ENCODE measurements around the gene PRR14.
A peak's percentile ranks its signal among the peaks of the same experiment; 100 is the strongest.
"Not testable (repeated sequence)": the region's sequence is repeated elsewhere in the genome, so short reads cannot be mapped to it uniquely, and the experiment has no call there.

PRR14 gene

DNA sequence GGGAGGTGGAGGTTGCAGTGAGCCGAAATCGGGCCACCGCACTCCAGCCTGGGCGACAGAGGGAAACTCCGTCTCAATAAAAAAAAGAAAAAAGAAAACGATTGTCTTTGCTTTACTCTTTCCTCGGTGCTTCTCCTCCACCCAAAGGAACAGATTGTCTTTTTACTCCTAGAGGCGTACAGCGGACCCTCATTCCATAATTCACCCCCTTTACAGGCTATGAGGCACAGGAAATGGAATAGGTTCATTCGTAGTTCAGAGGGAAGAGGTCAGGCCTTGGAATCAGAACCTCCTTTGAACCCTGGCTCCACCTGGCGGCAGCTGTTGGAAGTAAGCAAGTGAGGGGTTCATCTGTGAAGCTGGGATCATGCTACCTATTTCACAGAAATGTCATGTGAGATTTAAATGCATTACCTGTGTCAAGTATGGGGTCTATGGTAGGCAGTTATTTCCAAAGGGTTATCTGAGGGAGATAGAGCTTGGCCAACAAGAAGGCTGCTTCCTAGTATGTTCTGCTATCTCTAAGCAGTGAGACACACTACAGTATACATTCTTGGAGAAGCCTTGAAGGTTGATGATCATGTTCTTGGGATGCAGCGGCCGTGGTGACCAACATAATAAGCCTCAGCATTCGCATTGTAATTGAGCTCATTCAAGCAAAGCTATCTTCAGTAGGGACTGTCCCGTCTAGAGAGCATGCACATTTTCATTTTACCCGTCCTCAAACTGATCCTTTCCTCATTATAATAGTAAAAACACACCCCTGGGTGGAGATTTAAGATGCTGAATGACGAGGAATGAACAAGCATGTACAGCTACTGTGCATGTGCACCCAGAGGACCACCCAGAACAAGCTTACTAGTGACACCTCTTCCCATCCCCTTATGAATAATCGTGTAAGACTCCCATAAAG lies 21.9 kb upstream of the PRR14 start:
- peak; percentile 83 to 91 (median 85) for DNase-seq (ENCODE audit: low read depth in 4 of 4, low spot score in 1 of 4)

DNA sequence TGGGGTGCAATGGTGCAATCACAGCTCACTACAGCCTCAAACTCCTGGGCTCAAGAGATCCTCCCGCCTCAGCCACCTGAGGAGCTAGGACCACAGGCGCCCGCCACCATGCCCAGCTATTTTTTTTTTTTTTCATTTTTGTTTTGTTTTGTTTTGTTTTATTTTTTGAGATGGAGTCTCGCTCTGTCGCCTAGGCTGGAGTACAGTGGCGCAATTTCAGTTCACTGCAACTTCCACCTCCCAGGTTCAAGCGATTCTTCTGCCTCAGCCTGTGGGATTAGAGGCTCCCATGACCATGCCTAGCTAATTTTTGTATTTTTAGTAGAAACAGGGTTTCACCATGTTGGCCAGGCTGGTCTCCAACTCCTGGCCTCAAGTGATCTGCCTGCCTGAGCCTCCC lies 18.3 kb upstream of the PRR14 start:
- not testable (repeated sequence) for DNase-seq (ENCODE audit: low read depth in 4 of 4, low spot score in 1 of 4)

DNA sequence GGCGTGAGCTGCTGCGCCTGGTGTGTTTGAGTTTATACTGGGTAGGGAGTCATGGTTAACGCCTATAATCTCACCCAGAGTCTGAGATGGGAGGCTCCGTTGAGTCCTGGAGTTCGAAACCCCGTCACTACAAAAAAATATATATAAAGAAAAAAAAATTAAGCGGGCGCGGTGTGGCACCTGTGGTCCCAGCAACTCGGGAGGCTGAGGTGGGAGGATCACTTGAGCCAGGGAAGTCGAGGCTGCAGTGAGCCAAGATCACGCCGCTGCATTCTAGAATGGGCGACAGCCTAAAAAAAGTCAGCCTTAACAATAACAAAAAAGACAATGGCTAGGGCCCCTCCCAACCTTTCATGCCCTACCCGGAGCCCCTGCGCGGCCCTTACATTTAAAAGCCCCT lies 17.2 kb upstream of the PRR14 start:
- DNase-seq (ENCODE audit: low read depth in 4 of 4, low spot score in 1 of 4), result no peak

DNA sequence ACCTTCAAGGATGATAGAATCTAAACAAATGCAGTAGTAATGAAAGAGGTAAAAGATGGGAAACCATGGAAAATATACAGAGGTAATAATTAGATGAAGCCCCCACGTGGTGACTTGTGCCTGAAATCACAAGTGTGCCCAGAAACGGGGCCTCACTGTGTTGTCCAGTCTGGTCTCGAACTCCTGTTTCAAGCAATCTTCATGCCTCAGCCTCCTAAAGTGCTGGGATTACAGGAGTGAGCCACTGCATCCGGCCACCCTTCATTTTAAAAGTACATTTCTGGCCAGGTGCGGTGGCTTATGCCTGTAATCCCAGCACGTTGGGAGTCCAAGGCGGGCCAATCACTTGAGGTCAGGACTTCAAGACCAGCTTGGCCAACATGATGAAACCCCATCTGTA lies 14.2 kb upstream of the PRR14 start:
- no peak for DNase-seq (ENCODE audit: low read depth in 4 of 4, low spot score in 1 of 4)

DNA sequence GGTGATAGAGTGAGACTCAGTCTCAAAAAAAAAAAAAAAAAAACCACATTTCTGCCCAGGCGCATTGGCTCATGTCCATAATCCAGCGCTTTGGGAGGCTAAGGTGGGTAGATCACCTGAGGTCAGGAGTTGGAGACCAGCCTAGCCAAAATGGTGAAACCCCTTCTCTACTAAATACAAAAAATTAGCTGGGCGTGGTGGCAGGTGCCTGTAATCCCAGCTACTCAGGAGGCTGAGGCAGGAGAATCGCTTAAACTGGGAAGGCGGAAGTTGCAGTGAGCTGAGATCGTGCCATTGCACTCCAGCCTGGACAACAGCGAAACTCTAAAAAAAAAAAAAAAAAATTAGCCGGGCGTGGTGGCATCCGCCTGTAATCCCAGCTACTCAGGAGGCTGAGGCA lies 13.6 kb upstream of the PRR14 start:
- DNase-seq (ENCODE audit: low read depth in 4 of 4, low spot score in 1 of 4), result not testable (repeated sequence)

DNA sequence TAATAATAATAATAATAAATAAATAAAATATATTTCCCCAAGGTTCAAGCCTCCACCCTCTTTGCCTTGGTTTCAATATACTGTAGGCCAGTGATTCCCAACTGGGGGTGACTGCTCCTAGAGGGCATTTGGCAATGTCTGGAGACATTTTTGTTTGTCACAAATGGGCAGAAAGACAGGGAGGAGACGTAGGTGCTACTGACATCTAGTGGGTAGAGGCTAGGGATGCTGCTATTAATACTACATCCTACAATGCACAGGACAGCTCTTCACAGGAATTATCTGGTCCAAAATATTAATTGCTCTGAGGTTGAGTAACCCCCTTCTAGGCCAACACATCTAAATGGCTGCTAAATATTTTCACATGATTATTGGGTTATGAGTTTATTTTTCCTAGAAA lies 12.8 kb upstream of the PRR14 start:
- DNase-seq (ENCODE audit: low read depth in 4 of 4, low spot score in 1 of 4), result no peak

DNA sequence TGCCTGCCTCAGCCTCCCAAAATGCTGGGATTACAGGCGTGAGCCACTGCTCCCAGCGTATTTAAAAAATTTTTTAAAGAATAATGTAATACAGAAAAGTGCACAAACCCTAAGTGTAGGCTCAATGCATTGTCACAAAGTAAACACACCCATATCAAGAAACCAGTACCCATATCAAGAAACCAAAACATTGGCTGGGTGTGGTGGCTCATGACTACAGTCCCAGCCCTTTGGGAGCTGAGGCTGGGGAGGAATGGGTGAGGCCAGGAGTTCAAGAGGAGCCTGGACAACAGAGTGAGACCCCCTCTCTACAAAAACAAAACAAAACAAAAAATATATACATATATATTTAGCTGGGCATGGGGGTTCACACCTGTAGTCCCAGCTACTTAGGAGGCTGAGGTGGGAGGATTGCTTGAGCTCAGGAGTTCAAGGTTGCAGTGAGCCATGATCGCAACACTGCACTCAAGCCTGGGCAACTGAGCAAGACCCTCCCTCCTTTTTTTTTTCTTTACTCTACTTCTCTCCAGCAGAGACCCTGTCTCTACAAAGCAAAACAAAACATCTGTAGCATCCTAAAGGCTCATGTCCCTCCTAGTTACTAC lies 9.3 kb upstream of the PRR14 start:
- DNase-seq (ENCODE audit: low read depth in 4 of 4, low spot score in 1 of 4), result no peak

DNA sequence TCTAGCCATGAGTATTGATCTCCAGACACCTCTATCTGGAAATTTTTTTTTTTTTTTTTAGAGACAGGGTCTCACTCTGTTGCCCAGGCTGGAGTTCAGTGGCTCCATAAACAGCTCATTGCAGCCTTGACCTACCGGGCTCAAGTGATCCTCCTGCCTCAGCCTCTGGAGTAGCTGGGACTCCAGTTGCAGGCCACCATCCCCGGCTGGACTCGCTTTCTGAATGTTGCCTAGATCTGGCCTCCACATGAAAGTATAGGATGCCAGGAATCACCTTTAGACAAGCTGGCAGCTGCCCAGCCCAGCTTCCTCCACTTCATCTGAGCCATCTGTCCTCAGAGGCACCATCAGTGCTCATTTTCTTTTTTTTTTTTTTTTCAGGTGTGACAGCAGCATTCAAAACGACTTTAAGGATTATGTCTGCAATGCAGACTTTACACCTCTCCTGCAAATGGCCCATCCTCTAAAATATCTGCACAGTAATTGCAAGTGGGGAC lies 6.4 kb upstream of the PRR14 start:
- DNase-seq (ENCODE audit: low read depth in 4 of 4, low spot score in 1 of 4), result no peak

DNA sequence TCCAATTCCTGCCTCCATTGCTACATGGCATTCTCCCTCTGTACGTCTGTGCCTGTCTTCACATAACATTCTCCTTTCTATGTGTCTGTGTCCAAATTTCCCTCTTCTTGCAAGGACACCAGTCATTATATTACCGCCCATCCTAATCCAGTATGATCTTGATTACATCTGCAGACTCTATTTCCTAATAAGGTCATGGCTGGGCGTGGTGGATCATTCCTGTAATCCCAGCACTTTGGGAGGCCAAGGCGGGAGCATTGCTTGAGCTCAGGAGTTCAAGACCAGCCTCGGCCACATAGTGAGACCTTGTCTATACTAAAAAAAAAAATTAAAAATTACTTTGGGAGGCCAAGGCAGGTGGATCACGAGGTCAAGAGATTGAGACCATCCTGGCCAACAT lies 5.0 kb upstream of the PRR14 start:
- no peak for DNase-seq (ENCODE audit: low read depth in 4 of 4, low spot score in 1 of 4)

DNA sequence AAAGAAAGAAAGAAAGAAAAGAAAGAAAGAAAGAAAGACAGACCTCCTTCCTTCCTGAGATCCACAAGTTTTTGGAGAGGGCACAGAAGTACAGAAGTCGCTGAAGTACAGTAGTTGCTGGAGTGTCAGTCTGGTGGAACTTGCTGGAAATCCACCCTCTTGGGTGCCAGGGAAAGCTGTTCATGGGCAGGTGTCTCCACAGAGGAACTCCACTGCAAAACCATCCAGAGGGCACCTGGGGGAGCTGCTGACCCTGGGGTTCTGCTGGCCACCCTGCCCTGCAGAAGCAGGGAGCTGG lies 3.5 kb upstream of the PRR14 start:
- no peak for DNase-seq (ENCODE audit: low read depth in 4 of 4, low spot score in 1 of 4)

DNA sequence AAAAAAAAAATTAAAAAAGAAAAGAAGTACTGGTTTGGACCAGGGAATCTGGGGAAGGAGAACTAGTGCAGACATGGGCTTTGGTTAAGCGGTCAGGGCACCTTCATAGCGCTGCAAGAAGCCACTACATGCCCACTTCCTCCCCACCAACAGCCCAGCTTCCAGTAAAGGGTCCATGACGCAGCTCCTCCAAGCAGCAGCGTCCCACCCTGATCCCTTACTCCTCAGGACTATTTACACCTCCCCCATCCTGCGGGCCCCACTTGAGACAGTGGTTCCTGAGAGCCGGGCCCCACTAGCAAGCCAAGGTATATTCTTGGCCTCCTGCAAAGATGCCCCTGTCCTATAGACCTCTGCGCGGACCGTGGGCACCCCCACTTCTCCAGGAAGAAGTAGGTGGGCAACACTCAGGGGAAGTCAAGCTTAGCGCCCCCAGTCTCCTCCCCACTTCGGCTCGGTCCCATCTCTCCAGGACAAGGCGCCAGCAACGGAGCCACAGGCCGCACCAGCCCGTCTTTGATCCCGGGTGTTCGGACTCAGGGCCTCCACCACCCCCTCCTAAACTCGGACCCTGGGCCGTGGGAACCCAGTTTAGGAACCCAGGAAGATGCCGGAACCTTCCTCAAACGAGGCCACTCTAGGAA lies 913 bp upstream of the PRR14 start:
- DNase-seq (ENCODE audit: low read depth in 4 of 4, low spot score in 1 of 4), result peak in 1 of 4 experiments; percentile 27

DNA sequence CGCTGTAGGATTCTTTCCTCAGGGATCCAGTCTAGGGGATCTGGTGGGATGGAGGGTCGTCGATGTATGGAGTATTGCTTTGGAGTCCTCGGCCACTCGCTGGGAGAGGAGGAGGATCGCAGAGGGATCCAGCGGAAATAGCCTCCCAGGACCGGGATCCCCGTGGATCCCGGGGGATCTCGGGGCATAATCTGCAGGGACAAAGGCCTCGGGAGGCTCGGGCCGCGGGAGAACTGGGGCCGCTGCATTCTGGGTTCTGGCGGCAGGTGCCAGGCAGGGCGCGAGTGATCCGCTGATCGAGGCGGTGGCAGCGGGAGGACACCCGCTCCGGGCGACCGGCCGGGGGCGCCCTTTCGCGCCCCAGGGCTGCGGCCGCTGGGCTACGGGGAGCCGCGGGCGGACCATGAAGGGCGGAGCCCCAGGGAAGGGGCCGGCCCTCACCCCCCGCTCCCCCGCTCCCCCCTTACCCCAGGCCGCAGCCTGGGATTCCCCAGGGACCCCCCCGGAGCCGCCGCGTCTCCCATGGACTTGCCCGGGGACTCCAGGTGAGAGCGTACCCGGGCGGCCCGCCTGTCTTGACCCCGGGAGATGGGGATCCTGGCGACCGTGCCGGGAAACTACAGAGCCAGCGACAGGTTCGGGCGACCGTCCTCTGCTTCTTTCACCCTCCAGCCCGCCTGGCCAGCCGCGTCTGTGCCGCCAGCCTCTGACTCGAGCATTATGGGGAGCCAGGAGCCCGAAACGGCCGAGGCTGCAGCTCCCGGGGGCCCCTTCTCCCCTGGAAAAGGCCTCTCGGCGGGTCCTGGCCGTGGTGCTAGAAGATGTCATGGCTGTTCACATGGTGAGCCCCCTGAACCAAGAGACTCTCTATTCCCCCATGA lies 604 bp downstream of the PRR14 start:
- DNase-seq (ENCODE audit: low read depth in 4 of 4, low spot score in 1 of 4), result peak; percentile 54 to 69 (median 59)

DNA sequence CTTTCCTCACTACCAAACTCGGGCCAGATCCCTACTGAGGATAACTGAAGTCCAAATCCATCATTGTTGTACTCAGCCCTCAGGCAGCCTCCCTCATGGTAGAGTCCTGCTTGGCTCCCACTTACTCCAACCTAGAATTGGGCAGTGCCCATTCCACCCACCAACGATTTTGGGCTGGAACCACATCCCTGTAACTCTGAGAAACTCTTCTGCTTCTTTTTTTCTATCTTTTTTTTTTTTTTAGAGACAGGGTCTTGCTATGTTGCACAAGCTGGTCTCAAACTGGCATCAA lies 1.2 kb downstream of the PRR14 start:
- DNase-seq (ENCODE audit: low read depth in 4 of 4, low spot score in 1 of 4), result no peak

DNA sequence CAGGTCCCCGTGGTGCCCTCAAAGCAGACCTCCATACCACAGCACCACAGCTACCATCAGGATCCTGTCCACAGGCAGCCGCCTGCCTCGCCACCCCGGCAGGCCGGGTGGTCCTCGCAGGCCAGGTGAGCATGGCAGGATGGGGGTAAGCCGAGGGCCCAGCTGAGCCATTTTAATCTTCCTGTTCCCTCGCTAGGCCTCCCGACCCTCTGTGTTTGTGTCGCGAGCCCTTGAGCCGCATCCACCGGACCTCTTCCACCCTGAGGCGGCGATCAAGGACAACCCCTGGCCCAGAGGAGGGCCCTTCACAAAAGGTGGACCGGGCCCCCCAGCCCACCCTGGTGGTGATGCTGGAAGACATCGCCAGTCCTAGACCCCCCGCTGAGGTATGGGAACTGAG lies 2.0 kb downstream of the PRR14 start:
- DNase-seq (ENCODE audit: low read depth in 4 of 4, low spot score in 1 of 4), result no peak

DNA sequence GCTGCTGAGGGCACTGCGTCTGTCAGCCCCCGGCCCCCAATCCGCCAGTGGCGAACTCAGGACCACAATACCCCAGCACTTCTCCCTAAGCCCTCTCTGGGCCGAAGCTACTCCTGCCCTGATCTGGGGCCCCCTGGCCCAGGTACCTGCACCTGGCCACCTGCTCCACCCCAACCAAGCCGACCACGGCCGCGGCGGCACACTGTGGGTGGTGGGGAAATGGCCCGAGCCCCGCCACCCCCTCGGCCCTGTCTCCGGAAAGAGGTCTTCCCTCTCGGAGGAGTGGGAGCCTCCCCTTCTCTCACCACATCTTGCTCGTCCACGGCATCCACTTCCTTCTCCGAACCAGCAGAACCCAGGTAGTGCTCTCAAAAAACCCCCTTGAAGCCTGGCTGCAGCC lies 4.1 kb downstream of the PRR14 start:
- no peak for DNase-seq (ENCODE audit: low read depth in 4 of 4, low spot score in 1 of 4)

DNA sequence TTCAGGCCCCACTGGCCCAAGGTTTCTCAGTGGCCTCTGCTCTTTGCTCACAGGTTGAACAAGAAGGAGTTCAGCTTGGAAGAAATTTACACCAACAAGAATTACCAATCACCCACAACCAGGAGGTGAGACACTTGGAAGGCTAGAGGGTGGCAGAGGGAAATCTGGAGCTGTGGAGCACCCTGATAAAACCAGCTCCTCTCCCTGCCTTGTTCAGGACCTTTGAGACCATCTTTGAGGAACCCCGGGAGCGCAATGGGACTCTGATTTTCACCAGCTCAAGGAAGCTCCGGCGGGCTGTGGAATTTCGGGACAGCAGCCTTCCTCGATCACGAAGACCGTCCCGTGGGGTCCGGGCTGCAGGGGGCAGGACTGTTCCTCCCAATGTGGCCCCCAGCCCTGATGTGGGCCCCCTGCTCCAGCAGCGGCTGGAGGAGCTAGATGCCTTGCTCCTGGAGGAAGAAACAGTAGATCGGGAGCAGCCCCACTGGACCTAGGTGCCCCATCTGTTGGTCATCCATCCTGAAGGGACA lies 5.1 kb downstream of the PRR14 start:
- no peak for DNase-seq (ENCODE audit: low read depth in 4 of 4, low spot score in 1 of 4)

DNA sequence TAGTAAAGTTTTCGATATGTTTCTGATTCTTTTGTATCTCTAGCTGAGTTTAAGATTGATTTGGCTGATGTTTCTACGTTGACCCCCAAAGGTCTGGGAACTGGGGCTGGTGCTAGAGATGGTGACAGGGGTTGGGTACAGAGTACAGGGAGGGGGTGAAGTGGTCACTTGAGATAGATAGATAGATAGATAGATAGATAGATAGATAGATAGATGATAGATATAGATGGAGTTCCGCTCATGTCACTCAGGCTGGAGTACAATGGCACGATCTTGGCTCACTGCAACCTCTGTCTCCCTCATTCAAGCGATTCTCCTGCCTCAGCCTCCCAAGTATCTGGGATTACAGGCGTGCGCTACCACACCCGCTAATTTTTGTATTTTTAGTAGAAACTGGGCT lies 5.6 kb downstream of the PRR14 start:
- no peak for DNase-seq (ENCODE audit: low read depth in 4 of 4, low spot score in 1 of 4)

DNA sequence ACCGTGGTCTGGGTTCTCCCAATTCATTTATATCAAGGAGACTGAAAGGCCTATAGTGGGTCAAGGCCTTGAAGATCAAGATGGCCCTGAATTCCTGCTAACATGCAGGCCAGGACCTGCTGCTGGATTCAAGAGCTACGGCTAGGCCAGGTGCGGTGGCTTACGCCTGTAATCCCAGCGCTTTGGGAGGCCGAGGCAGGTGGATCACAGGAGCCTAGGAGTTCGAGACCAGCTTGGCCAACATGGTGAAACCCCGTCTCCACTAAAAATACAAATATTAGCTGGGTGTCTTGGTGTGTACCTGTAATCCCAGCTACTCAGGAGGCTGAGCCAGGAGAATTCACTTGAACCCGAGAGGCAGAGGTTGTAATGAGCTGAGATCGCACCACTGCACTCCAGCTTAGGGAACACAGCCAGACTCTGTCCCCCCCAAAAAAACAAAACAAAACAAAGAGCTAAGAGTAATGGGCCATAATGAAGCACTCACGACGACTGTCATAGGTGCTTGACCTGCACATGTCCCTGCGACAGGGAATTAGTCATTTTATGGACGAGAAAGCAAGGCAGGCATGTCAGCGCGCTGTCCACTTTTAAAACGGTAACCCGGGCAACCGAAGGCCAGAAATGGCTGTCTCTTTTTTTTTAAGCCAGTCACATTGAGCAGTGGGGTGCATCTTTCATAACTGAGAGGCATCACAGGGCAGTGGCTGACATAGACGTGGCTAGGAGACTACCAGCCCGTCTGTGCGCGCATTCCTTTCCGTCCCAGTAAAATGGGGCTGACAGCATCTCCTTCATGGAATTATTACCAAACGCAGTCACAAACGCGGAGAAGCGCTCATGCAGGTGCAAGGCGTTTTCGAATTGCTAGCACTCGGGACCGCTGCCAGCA lies 6.5 kb downstream of the PRR14 start:
- no peak for DNase-seq (ENCODE audit: low read depth in 4 of 4, low spot score in 1 of 4)

DNA sequence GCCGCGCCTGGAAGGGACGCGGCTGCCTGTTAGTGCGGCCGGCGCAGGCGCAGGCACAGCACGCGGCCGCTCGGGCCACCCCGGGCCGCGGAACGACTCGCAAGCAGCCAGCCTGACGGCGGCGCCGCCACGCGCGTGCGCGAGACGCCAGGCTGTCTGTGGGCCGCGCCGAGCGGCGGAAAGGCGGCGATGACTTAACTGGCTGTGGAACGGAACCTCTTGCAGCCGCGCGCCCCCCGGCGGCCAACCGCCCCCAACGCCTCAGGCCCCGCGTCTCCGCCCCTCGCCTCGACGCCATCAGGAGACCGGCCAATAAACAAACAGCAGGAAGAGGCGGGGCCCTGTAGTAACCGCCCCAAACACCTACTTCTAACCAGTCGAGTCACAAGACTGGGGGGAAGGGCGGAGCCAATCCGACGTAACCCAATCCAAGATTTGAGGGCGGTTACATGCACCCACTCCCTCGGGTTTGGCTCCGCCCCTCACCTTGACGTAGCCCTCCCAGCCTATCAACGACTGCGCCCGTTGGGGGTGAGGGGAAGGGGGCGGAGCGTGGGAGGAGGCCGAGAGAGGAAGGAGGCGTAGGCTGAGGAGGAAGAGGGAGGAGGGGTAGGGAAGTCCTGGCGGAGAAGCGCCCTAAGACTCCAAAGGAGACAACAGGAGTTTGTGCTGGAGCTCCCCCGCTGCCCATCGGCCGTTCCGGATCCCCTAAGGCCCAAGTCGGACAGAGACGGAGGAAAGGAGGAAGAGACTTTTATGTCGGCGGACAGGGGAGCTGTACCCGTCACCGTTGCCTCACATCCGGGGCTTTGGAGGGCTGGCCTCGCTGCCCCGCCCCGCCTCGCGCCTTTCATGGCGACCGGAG lies 7.3 kb downstream of the PRR14 start, which contains the start of gene FBRS:
Gene FBRS, plus strand, starts transcription at position 566 of the 865 bp plus-strand sequence. CDS start 1,088 bp downstream, outside the sequence.
- peak; percentile 99 to 100 (median 100) for DNase-seq (ENCODE audit: low read depth in 4 of 4, low spot score in 1 of 4)

Measured in stimulated activated CD4-positive, alpha-beta T cell treated with anti-CD3 and anti-CD28 coated beads, Interleukin-1b, Interleukin-23, amount 100 ng/mL, for 24 hours (primary cell).